Activated CD4-positive, alpha-beta T cell treated with anti-CD3 and anti-CD28 coated beads, Interleukin-2, amount 10 ng/mL, durations not matched to agents 24 days and 14 days (primary cell): Measurements from ENCODE around the gene OR4D11. TPM values are rescaled to one million over a fixed set of nuclear protein-coding genes. Genes with fewer than 3 reads are reported as not detected.
A peak's percentile ranks its signal among the peaks of the same experiment; 100 is the strongest.

Experiments
- DNase-seq: peaks from one replicate; pipeline ENCODE4 v3.0.0; 2022
- H3K27ac Mint-ChIP-seq: one replicate; pipeline ENCODE4 v1.8.0; 2022; ENCODE audit warnings: mild to moderate bottlenecking, mixed read lengths
- H3K27me3 Mint-ChIP-seq: one replicate; pipeline ENCODE4 v1.8.0; 2022; ENCODE audit warnings: mixed read lengths
- H3K36me3 Mint-ChIP-seq: one replicate; pipeline ENCODE4 v1.8.0; 2022; ENCODE audit warnings: low read depth, mild to moderate bottlenecking, mixed read lengths
- H3K4me1 Mint-ChIP-seq: one replicate; pipeline ENCODE4 v1.8.0; 2021; ENCODE audit warnings: mixed read lengths
- H3K4me3 Mint-ChIP-seq: one replicate; pipeline ENCODE4 v1.8.0; 2022; ENCODE audit warnings: mild to moderate bottlenecking, moderate library complexity, mixed read lengths
- H3K9me3 Mint-ChIP-seq: one replicate; pipeline ENCODE4 v1.8.0; 2021; ENCODE audit warnings: mixed read lengths
- intact Hi-C: fragments of 100-400 bp; cut with micrococcal nuclease; formaldehyde crosslinking; loops from one replicate; pipeline ENCODE4 v1.15.1; 2023
- total RNA-seq: library from RNA; stranded (reverse); gene quantifications from 2 replicates; pipeline ENCODE4 v1.2.3, GENCODE V29; 2022

OR4D11 gene
- total RNA-seq, 1 donor from 2014 or later: not detected

DNA sequence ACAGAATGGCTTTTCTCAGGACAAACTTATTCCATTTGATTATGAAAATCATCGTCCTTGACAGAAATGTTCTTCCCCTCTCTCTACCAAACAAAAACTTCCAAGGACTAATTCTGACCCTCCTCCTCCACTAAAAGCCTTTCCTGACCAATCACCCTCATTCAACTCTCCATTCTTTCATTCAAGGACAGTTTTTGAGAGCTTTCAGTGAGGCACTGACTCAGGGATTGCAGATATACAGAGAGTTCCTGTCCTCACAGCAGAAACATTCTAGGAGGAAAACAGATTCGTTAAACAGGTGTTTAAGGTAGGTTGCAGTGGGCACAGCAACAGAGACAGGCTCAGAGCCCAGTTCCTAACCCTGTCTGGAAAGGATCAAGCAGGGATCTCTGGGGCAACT, 49.5 kb downstream of the OR4D11 start:
- intact Hi-C loops: loop anchor here (5.0 to 10.0 kb wide), 2 partner anchors 259 to 408 kb away; partner anchors contain the start of genes FAM111A and MRPL16
- Mint-ChIP-seq H3K27ac (no peak overlapping the region), H3K4me1 (peaks cover 40% of the 10 kb centered on the region), H3K9me3 (no peaks in the 10 kb centered on the region), H3K4me3 (peak overlapping the region; percentile 41), H3K36me3 (peaks cover 3% of the 10 kb centered on the region), H3K27me3 (peaks cover 22% of the 10 kb centered on the region)
- DNase-seq: no peak

DNA sequence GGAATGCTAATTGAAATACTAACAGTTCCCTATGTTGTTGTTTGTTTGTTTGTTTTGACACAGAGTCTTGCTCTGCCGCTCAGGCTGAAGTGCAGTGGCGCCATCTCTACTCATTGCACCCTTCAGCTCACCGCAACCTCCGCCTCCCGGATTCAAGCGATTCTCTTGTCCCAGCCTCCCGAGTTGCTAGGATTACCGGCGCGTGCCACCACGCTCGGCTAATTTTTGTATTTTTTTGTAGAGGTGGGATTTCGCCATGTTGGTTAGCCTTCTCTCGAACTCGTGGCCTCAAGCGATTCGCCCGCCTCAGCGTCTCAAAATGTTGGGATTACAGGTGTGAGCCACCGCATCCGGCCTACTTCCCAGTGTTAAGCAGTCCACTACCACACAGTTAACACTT, 49.9 kb downstream of the OR4D11 start:
- peaks cover 3% of the 10 kb centered on the region for H3K36me3 Mint-ChIP-seq
- H3K27me3 Mint-ChIP-seq: peaks cover 22% of the 10 kb centered on the region
- intact Hi-C loops: loop anchor here (5.0 to 10.0 kb wide), 2 partner anchors 259 to 409 kb away; partner anchors contain the start of genes FAM111A and MRPL16
- H3K4me1 Mint-ChIP-seq: peaks cover 41% of the 10 kb centered on the region
- peak overlapping the region; percentile 23 for H3K4me3 Mint-ChIP-seq
- H3K9me3 Mint-ChIP-seq: no peaks in the 10 kb centered on the region
- no peak overlapping the region for H3K27ac Mint-ChIP-seq
- no peak for DNase-seq

Other genes starting within 250 kb of the OR4D11 start
- not detected in 2 replicates for gene OR5AN1, start 144.7 kb upstream of the OR4D11 start, total RNA-seq
- not detected in 2 replicates for gene OR5A2, start 77.2 kb upstream of the OR4D11 start, total RNA-seq
- not detected in 2 replicates for gene OR5A1, start 67.1 kb upstream of the OR4D11 start, total RNA-seq
- not detected in 2 replicates for gene OR4D6, start 46.6 kb upstream of the OR4D11 start, total RNA-seq
- not detected in 2 replicates for gene OR4D10, start 30.3 kb upstream of the OR4D11 start, total RNA-seq
- gene OR4D9, start 8.0 kb downstream of the OR4D11 start, total RNA-seq: not detected in 2 replicates
- gene OSBP, start 112.2 kb downstream of the OR4D11 start, total RNA-seq: 39.7 and 40.1 TPM in 2 replicates
- 72.4 and 76.1 TPM in 2 replicates for gene PATL1, start 165.5 kb downstream of the OR4D11 start, total RNA-seq
- not detected in 2 replicates for gene OR10V1, start 210.3 kb downstream of the OR4D11 start, total RNA-seq